ENCODE results near the gene THOC1.
A peak's percentile ranks its signal among the peaks of the same experiment; 100 is the strongest.

Gene THOC1

DNA sequence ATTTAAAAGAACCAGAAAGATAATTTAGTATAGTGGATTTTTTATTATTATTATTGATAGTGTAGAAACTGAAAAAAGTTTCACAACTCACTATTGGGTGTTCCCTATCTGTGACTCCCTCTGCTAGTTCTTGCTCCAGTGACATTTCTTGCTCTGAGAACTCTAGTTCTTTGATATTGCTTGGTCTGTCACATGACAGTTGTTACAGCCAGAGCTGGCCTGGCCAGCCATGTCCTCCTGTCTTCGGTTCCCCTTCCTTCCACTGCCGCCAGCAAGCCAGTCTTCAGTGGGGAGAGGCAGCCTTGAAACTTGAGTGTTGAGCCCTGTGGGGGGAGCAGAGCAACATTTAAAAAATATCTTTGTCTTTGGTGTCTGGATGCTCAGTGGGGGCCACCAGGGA, 7.6 kb upstream of the THOC1 start:
- DNase-seq (ENCODE audit: low spot score) = no peak

DNA sequence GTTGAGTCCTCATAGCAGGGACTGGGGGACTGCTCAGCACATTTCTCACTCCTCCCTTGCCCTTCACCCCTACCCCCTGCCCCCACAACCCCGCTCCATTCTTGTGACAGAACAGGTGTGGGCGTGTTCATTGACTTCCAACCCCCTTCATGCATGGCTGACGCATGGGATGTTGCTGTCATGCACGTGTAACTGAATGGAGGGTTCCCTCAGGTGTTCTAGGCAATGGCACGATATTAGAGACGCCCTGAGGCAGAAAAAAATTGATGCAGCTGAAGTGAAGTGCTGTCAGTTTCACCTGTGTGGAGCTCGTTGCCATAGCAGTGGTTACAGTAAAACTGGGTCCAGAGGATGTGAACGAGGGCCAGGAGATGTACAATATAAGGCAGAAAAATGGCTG, 6.5 kb upstream of the THOC1 start:
- DNase-seq (ENCODE audit: low spot score) = no peak

DNA sequence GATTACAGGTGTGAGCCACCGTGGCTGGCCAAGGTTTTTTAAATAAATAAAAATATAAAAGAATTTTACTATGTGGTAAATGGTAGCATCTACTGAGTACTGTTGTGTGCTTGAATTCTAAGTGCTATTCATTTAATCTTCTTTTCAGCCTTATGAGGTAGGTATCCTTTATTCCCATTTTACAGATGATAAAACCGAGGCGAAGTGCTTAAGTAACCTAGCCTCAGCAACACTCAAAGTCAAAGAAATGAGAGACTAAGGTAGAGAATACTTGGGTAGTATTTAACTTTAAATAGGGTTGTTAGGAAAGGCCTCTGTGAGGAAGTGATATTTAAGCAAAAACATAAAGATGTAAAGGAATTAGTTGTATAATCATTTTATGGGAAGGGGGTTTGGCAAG, 5.7 kb upstream of the THOC1 start:
- no peak for DNase-seq (ENCODE audit: low spot score)

DNA sequence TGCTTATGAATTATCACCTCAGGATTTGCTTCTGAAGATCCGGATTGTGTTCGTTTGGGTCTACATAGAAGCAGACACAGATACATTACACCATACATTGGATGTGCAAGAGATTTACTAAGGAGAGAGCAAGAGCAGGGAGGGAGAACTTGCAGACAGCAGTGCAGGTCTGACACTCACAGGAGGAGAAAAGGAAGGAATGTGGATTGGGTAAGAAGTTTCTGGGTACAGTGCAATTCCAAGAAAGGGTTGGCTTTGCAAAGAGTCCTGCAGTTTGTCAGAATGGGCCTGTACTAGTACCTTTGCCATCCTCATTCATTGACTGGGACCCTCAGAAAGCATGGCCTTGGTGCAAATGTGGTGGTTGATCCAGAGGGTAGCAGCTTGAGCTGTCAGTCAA, 4.8 kb upstream of the THOC1 start:
- no peak for DNase-seq (ENCODE audit: low spot score)

DNA sequence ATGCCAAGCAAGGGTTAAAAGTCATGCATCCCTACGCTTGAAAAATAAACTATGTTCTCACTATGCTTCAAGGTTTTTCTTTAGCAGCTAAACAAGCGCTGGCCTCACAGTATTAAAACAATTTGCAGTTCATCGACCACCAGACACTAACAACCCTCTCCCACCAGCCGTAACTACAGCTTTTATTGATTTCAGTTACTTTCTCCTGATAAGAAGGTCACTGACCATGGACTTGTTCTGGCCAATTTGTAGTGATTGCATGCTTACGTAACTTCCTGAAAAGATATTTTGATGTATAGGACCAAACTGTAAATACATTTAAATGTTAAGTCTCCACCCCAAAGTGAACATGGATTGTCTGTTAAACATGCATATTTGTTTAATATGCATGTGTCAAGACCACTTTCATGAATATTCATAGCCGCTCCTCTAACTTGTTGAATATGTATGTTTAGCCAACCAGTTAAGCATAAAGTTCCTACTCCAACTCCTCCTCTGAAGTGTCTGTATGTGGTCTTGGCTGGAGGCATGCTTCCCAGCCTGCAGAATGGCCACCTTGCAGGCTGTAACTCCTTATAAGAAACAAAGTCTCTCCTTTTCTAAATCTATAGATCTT, 1.7 kb upstream of the THOC1 start:
- DNase-seq (ENCODE audit: low spot score) = no peak

DNA sequence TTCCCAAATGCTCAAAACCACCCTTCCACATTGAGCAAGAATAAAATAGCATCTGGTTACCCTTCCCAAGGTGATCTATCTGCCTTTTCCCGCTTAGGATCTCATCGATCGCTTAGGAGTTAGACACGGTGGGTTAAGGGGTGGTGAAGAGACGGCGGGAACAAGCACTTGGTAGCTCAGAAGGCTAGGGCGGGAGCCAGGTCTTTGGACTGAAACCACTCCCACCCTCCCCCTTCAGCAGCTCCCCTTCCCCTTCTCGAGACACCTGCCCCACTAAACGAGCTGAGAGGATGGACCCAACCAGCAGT, 513 bp downstream of the THOC1 start:
- DNase-seq (ENCODE audit: low spot score) = no peak

DNA sequence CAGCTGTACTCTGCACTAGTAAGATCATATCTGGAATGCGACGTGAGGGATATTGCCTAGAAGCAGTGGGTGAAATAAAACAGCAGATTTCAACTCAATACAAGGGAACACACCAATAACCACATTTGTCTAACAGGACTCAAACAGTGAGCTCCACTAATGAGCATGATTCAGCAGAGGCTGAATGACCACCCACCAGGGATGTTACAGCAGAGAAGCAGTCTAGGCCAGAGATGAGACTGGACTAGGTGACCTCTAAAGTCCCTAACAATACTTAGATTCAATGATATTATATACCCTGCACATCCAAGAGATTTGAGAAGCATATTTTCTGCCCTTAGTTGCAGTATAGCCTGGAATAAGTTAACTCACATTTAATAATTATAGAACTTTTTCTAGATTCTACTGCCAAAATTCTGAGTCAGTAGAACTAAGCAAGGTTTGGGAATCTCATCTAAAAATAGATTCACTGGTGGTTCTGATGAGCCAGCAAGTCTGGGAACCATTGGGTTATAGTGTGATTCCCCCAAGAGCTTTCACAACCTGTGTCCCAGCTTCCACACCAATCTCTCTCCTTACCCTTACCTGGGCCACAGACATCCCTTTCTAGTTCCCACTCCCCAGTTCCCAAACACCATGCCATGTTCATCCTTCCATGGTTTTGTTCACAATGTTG, 6.3 kb downstream of the THOC1 start:
- no peak for DNase-seq (ENCODE audit: low spot score)

DNA sequence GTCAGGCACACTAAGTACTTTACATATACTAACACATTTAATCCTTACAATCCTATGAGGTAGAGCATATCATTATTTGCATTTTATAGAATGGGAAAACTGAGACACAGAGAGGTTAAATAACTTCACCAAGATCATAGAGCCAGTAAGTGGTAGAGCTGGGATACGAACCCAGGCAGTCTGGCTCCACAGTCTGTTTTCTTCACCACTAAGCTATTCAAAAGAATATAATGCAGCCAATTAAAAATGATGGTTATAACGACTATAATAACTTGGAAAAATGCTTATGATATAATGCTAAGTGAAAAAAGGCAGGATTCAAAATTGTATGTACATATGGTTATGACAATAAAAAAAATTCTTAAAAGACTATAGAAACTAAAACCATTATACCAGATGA, 7.3 kb downstream of the THOC1 start:
- DNase-seq (ENCODE audit: low spot score) = no peak

DNA sequence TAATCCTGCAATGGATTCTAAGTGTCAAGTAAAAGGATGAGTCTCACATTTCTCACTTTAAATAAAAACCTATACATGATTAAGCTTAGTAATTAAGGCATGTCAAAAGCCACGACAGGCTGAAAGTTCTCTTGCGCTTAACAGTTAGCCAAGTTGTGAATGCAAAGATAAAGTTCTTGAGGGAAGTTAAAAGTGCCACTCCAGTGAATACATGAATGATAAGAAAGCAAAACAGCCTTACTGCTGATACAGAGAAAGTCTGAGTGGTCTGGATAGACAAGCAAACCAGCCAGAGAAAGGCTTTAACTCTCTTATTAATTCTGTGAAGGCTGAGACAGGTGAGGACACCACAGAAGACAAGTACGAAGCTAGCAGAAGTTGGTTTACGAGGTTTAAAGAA, 12.7 kb downstream of the THOC1 start:
- no peak for DNase-seq (ENCODE audit: low spot score)

DNA sequence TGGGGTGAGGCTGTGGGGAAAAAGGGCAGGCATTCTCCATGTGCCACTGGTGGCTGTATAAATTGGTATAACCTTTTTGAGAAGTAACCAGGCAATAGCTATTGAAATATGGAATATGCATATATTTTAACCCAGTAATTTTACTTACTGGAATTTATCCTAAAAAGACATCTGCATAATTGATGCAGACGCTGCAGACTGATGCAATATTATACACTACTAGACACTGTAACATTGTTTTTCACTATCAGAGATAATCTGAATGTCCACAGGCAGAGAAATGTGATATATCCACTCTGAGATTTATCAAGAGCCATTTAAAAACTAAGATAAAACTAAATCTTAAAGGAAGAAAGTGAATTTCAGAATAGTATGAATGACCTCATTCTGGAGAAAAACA, 14.7 kb downstream of the THOC1 start:
- no peak for DNase-seq (ENCODE audit: low spot score)

DNA sequence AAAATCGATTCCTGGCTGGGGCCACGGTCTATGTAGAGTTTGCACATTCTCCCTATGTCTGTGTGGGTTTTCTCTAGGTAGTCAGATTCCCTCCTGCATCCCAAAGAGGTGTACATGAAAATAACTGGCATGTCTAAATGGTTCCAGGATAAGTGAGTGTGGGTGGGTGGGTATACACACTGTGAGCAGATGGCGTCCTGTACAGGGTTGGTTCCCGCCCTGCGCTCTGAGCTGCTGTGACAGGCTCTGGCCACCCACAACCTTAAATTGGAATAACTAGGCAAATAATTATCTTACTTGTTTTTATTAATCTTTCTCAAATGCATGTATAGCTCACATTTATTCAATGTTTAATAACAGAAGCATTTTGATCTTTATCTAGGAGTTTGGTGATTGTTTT, 16.3 kb downstream of the THOC1 start:
- no peak for DNase-seq (ENCODE audit: low spot score)

DNA sequence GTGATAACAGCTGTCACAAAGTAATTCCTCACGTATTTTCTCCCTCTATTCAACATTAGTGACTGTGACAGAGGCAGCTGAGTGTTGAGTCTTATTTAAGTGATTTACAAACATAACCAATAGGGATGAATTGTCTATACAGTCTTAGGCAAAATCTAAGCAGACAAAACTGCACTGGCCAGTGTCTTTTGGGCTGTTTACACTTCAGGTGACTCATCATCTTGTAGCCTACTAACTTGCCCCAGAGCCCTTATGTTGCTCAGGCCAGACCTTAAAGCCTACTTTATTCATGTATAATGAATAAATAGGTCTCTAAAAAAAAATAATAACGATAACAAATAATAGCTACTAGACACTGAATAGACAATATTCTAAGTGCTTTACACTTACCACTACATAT, 17.2 kb downstream of the THOC1 start:
- no peak for DNase-seq (ENCODE audit: low spot score)

DNA sequence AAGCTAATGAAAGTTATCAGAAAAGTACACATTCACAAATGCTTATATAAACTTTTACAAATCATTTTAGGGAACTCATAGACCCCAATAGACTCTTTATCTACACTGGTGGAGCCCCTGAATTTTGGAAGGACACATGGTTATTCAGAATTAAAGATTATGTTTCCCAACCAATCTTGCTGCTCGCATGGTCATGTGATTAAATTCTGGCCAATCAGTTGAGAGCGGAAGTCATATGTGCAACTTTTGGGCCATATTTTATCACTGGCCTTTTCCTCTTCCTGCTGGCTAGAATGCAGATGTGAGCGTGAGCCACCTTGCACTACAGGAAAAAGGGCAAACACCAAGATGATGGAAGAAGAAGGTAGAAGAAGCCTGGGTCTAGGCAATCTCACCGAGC, 19.8 kb downstream of the THOC1 start:
- no peak for DNase-seq (ENCODE audit: low spot score)

DNA sequence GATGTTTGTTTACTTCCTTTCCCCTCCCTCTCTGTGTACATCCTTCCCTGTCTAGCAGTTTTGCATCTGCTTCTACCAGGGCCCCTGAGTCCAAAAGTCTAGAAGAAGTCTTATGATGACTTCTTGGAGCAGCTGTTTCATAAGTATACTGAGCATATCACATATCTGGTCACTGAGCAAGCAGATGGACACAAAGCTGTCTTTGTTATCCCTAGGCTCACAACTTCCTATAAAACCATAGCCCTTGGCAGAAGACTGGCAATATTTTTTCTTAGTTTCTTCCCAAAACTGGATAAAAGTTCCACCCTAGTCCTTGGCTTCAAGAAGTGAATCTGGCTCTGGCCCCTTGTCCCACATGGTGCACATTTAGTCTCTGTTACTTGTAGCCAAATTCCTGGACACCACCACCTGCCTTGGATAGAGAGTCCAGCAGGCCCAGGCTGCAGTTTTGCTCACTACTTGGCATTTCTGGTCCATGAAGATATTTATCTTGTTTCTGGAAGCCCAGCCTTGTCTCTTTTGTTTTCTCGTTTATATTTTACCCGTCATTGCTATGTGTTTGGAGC, 22.5 kb downstream of the THOC1 start:
- peak; percentile 70 for DNase-seq (ENCODE audit: low spot score)

DNA sequence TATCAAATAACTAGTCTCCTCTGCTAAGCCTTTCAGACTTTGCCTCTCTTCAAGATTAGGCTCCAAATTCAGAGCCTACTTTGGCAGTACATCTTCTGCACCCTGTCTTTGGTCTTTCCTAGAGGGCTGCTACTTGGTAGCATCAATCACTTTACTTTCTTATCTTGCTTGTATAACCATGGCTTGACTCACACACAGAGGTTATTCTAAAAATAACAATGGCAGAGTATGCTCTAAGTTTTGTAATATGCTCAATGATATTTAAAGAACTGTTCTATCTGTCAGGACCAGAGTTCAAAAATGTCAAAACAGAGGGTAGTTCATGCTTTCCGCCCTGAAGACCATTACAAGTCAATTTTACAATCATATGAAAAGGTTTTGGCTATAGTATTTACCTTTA, 27.7 kb downstream of the THOC1 start:
- DNase-seq (ENCODE audit: low spot score) = no peak

DNA sequence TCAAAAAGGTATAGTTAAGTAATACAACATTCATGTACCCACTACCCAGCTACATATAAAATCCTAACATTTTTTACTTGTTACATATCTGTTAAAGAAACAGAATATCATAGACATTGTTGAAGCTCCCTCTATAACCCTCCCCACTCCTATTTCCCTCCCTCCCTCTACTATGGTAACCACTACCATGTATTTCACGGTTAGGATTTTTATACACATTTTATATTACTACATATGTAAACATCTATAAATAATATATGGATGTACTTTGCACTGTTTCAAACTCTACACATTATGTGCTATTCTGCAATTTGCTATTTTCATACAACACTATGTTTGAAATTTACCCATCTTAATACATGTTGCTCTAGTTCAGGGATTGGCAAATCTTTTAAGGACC, 36.3 kb downstream of the THOC1 start:
- DNase-seq (ENCODE audit: low spot score) = no peak

DNA sequence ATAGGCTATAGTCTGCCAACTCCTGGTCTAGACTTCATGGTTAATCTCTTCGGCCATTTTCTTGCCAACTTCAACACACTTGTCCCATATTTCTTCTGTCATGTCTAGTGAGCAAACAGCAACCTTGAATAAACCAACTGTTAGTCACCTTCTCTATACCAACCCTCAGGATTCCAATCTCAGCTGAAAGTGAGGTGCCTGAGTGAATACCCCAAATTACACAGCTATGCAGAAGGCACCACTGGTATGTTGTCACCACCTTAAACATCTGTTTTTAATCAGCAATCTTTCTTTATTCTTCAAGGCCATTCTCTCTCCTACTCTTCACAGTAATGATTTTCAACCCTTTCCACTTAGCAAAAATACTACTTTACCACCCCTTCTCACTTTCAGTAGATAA, 39.3 kb downstream of the THOC1 start:
- DNase-seq (ENCODE audit: low spot score) = no peak

DNA sequence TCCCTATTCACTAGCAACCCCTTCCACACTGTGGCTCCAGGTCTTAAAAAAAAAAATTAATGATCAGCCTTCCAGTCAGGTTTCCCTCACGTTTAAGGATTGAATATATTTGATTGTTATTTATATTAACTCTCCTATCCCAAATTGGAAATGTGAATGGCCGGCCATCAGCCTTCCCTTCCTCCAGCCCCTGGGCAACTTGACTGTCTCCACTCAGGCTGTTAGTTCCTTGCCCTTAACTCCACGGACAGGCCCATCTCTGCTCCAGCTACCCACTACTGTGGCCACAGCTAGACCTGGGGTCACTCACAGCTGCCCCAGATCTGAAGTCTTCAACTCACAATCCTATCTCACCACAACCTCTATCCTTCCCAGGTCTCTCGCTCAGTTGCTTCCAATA, 39.9 kb downstream of the THOC1 start:
- no peak for DNase-seq (ENCODE audit: low spot score)

DNA sequence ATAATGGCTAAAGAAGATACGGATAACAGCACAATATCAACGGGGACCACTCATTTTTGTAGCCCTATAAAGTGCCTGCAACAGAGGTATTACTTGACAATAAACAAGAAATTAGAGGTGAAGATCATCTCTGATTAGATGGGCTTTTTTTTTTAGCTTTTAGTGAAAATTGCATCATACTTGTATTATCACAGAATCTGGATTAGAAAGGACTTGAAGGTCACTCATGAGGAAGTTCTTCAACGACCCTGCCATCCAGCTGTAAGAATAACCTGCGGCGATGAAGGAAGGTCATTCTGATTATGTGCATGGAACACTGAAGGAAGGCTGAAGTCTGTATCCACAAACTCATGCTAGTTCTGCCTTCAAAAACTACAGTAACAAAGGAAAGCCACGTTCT, 40.5 kb downstream of the THOC1 start:
- DNase-seq (ENCODE audit: low spot score) = no peak

DNA sequence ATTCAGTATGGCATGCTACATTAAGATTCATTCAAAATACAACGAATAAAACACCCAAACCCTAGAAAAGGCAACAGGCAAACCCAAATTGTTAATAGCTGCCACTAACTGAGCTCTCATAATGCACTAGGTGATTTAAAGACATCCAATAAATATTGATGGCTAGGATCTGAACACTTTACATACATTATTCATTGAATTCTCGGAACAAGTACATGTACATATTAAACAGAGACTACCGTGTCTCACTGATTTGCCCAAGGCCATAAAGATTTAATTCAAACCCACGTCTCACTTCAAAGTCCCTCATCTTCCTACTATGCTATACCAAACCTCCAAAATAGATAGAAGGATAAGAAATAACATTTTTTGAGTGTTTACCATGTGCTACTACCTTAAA, 42.1 kb downstream of the THOC1 start:
- no peak for DNase-seq (ENCODE audit: low spot score)

DNA sequence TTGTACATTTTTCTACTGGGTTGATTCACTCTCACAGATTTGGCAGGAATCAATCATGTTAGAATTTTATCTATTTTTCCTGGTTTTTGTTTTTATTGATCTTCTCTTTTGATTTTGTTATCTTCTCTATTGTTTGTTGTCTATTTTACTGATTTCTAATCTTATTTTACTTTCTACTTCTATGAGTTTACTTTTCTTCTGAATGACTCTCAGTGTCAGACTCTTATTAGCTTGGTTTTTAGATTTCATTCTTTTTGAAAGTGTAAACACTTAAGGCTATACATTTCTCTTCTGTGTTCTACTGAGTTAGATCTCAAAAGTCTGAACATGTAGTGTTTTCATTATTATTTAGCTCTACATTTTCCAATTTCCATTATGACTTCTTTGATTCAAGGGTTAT, 47.1 kb downstream of the THOC1 start:
- DNase-seq (ENCODE audit: low spot score) = no peak

DNA sequence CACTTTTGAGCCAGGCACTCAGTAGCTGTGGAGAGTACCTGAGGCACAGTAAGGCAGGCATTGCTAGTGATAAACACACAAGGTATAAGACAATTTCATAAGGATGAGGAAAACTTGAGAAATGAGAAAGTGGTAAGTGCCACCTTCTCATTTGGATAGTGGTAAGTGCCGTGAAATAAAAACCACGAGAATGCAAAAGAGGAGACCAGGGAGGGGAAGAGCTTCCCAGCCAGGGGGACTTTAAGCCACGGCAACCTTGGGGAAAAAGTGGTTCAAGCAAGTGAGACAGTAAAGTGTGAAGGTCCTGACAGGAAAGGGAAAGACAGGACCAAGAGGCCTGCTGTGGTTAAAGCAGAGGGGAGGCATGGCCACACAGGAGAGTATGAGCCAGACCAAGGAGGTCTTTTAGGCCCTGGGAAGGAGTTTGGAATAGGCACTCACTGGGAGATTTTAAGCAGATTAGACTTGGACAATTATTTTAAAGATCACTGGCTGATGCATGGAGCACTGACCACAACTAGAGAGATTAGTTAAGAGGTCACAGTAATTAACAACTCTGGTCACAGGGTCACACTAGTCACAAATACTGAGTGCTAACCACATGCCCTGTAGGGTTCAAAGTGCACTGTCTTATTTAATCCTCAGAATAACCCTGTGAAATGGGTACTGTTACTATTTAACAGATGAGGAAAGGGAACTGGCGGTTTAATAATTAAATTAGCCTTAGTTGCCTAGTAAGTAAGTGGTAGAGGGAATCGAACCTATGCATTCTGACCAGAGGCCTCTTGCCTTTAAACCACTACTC, 50.1 kb downstream of the THOC1 start:
- DNase-seq (ENCODE audit: low spot score) = no peak

DNA sequence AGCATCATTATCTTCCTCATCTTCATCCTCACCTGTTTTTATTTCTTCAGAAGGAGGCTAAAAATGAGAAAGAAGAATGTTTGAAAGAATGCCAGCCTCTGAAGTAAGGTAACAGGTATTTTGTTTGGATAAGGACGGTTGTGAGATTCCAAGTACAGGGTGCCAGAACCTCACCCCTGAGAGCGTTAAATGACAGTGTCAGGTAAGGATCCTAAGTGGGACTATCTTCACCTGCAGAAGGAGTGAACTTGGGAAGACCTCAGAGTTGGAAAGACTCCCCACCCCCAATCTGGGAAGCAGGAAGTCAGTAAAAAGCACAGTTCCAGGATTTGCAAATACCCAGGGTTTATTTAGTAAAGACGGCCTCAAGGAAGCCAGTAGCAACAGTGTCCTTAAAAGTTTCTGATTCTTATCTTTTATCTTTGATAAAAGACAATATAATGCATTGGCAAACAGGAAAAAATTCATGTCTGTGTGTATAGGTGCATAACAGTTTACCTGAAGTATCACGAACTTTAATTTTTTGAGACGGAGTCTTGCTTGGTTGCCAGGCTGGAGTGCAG, 52.3 kb downstream of the THOC1 start:
- DNase-seq (ENCODE audit: low spot score) = no peak

All from COLO829 (cell line).